GM12878 (cell line): ENCODE results near the gene TMEM38B. TPM values are rescaled to one million over a fixed set of nuclear protein-coding genes. Genes with fewer than 3 reads are reported as not detected.

Source experiments
- ATAC-seq: fragments of 200-7000 bp; cut with Tn5 transposase; 3 replicates; pipeline ENCODE4 v1.9.1; 2020; ENCODE audit warnings: mild to moderate bottlenecking, moderate library complexity
- BruUV-seq: library from RNA; stranded (reverse); fragments of 400-500 nt; replicated peaks from 2 replicates; lab custom pipeline; 2021; lab: Mats Ljungman, UMichigan
- CTCF ChIA-PET: fragments of 300-600 bp; sonication (Branson Sonifier 250); formaldehyde crosslinking; extraction: SDS; loops from one replicate; lab custom pipeline; 2021; ENCODE audit warnings: inconsistent platforms; lab: Yijun Ruan, JAX
- POLR2A ChIA-PET: fragments of 350-600 bp; formaldehyde crosslinking; extraction: SDS; loops from one replicate; lab custom pipeline; 2021; ENCODE audit warnings: inconsistent platforms; lab: Charles Lee
- RAD21 ChIA-PET: fragments of 300-600 bp; sonication (Branson Sonifier 250); formaldehyde crosslinking; loops from one replicate; lab custom pipeline; 2023; ENCODE audit warnings: antibody characterized with exemption; ENCODE audit not compliant: unreplicated experiment; lab: Charles Lee
- SMC1A ChIA-PET: fragments of 300-600 bp; sonication (Branson Sonifier 250); formaldehyde crosslinking; loops from one replicate; lab custom pipeline; 2023; ENCODE audit not compliant: unreplicated experiment, uncharacterized antibody; lab: Charles Lee
- DNase-seq: peaks from one replicate; pipeline ENCODE4 v3.0.0-alpha.2; 2011; ENCODE audit warnings: low read depth, low spot score
- FAIRE-seq: peaks from 3 replicates; lab custom pipeline; 2011; peaks lifted over from hg19 to GRCh38; lab: Jason Lieb, UNC
- H2AFZ ChIP-seq: 2 replicates; pipeline ENCODE4 v1.6.0; 2011; ENCODE audit warnings: low read depth, low read length, control low read depth; ENCODE audit not compliant: control insufficient read depth
- H3K27ac ChIP-seq: 2 replicates; pipeline ENCODE4 v1.5.1; 2011; ENCODE audit warnings: control low read depth; ENCODE audit not compliant: control insufficient read depth, insufficient read depth
- H3K27me3 ChIP-seq, 2 experiments: replicated peaks in 1 of 2; 2 replicates each; pipeline versions ENCODE4 v1.6.0 to v1.6.1; 2011; ENCODE audit warnings: low read length in 1 of 2; ENCODE audit not compliant: control insufficient read depth in 2 of 2, insufficient read depth in 2 of 2
- H3K36me3 ChIP-seq, 2 experiments: 2 replicates each; pipeline ENCODE4 v1.5.1; 2011; ENCODE audit warnings: low read length in 1 of 2; ENCODE audit not compliant: control insufficient read depth in 2 of 2, insufficient read depth in 2 of 2
- H3K4me1 ChIP-seq: 2 replicates; pipeline ENCODE4 v1.6.1; 2011; ENCODE audit warnings: mild to moderate bottlenecking, low read length, moderate library complexity, mixed read lengths; ENCODE audit not compliant: control insufficient read depth, insufficient read depth
- H3K4me2 ChIP-seq: 2 replicates; pipeline ENCODE4 v1.6.0; 2011; ENCODE audit warnings: control low read depth; ENCODE audit not compliant: control insufficient read depth, insufficient read depth
- H3K4me3 ChIP-seq: fragments of 200-600 bp; sonication (generic); 2 replicates; pipeline ENCODE4 v1.5.1; 2016
- H3K79me2 ChIP-seq: 2 replicates; pipeline ENCODE4 v1.6.0; 2011; ENCODE audit warnings: low read length; ENCODE audit not compliant: control insufficient read depth, insufficient read depth
- H3K9ac ChIP-seq: 2 replicates; pipeline ENCODE4 v1.8.0; 2011; ENCODE audit warnings: low read length, control low read depth, mixed read lengths; ENCODE audit not compliant: control insufficient read depth, insufficient read depth
- H3K9me3 ChIP-seq: replicated peaks from 3 replicates; pipeline ENCODE4 v1.5.1; 2011; ENCODE audit warnings: mild to moderate bottlenecking, low read length; ENCODE audit not compliant: control insufficient read depth, insufficient read depth
- H4K20me1 ChIP-seq: 2 replicates; pipeline ENCODE4 v1.6.0; 2011; ENCODE audit not compliant: control insufficient read depth, insufficient read depth
- CREM ChIP-seq: IDR thresholded peaks from 2 replicates; pipeline ENCODE4 v1.6.1; 2014; ENCODE audit warnings: antibody characterized with exemption, low read depth
- EP300 ChIP-seq, 2 experiments: fragments of 150-350 bp in 1 of 2; IDR thresholded peaks; 2 replicates each; pipeline ENCODE4 v1.6.1; 2011 to 2012; ENCODE audit warnings: low read depth in 2 of 2, low read length in 2 of 2, borderline replicate concordance in 1 of 2, improper control_type of control experiment in 1 of 2, inconsistent platforms in 1 of 2; ENCODE audit not compliant: control insufficient read depth in 1 of 2
- ESRRA ChIP-seq: IDR thresholded peaks from 2 replicates; pipeline ENCODE4 v1.6.1; 2012; ENCODE audit warnings: mild to moderate bottlenecking, low read length, improper control_type of control experiment
- EZH2 ChIP-seq: IDR thresholded peaks from 2 replicates; pipeline ENCODE4 v1.6.1; 2012; ENCODE audit warnings: low read depth, mild to moderate bottlenecking, control low read depth, inconsistent platforms, low read length, borderline replicate concordance; ENCODE audit not compliant: control insufficient read depth
- IKZF2 ChIP-seq, 2 experiments: fragments of 450-650 bp; IDR thresholded peaks; 2 replicates each; pipeline ENCODE4 v1.6.1; 2017; ENCODE audit warnings: mild to moderate bottlenecking in 2 of 2, moderate library complexity in 2 of 2
- IRF3 ChIP-seq: fragments of 450-650 bp; IDR thresholded peaks from 2 replicates; pipeline ENCODE4 v1.6.1; 2014; ENCODE audit warnings: mild to moderate bottlenecking
- KAT2A ChIP-seq: conservative IDR thresholded peaks from 2 replicates; pipeline ENCODE4 v1.6.1; 2011; ENCODE audit warnings: low read depth, low read length; ENCODE audit not compliant: control insufficient read depth
- MEF2B ChIP-seq: fragments of 450-650 bp; IDR thresholded peaks from 2 replicates; pipeline ENCODE4 v1.6.1; 2018; ENCODE audit warnings: mild to moderate bottlenecking, moderate library complexity; ENCODE audit not compliant: partially characterized antibody, poor library complexity, severe bottlenecking
- SIN3A ChIP-seq: IDR thresholded peaks from 2 replicates; pipeline ENCODE4 v1.6.1; 2012; ENCODE audit warnings: low read depth, low read length, improper control_type of control experiment
- USF1 ChIP-seq: IDR thresholded peaks from 2 replicates; pipeline ENCODE4 v1.6.1; 2011; ENCODE audit warnings: borderline replicate concordance, low read depth, mild to moderate bottlenecking, moderate library complexity, mixed read lengths, low read length; ENCODE audit not compliant: insufficient read depth; ENCODE audit errors: extremely low read length
- YBX1 ChIP-seq: fragments of 450-650 bp; IDR thresholded peaks from 2 replicates; pipeline ENCODE4 v1.6.1; 2016; ENCODE audit warnings: antibody characterized with exemption
- ZZZ3 ChIP-seq: IDR thresholded peaks from 2 replicates; pipeline ENCODE4 v1.6.1; 2011; ENCODE audit warnings: low read depth; ENCODE audit not compliant: control insufficient read depth, insufficient read length
- WGBS: methylation state at CpG from one replicate; pipeline ENCODE4 v1.1.6; 2016; ENCODE audit warnings: low lambda C conversion rate; ENCODE audit not compliant: insufficient replicate concordance, insufficient coverage; ENCODE audit errors: missing lambda C conversion rate; 5-methylcytosine and 5-hydroxymethylcytosine counted together
- in situ Hi-C: fragments of 300-500 bp; cut with MboI; formaldehyde crosslinking; loops from 9 replicates; pipeline ENCODE4 v1.14.3; 2018; ENCODE audit warnings: mixed read lengths
- intact Hi-C: fragments of 100-400 bp; cut with micrococcal nuclease; formaldehyde crosslinking; loops from one replicate; pipeline ENCODE4 v1.14.2; 2022; ENCODE audit not compliant: unreplicated experiment
- polyA plus RNA-seq, 11 experiments: library from polyadenylated mRNA; depleted of rRNA in 4 of 11; unstranded in 6 of 11; stranded (reverse) in 5 of 11; fragments of >200 nt; fragmentation: Nextera tagmentation in 4 of 11; fragmentation: Illumina TruSeq in 1 of 11; extraction: Ambion mirVana in 4 of 11; extraction: Trizol in 1 of 11; gene quantifications; 1 replicate in 1 of 11; 2 replicates in 10 of 11; pipeline versions ENCODE4 v1.2.1 to v1.2.3, GENCODE V29; 2011 to 2016; ENCODE audit warnings: inconsistent platforms in 2 of 11, missing spikeins in 2 of 11, low read depth in 1 of 11
- total RNA-seq, 4 experiments: library from RNA; depleted of rRNA in 3 of 4; stranded (reverse); fragments of >200 nt in 3 of 4; fragmentation: Illumina TruSeq in 1 of 4; extraction: Trizol in 1 of 4; gene quantifications; 2 replicates each; pipeline versions ENCODE4 v1.2.1 to v1.2.3, GENCODE V29; 2013 to 2021
- TF ChIP-seq, protein P1 (sequence below): fragments of 450-650 bp; formaldehyde crosslinking; IDR thresholded peaks from 2 replicates; pipeline ENCODE4 v1.5.0; 2022; ENCODE audit warnings: mild to moderate bottlenecking, missing genetic modification characterization

TMEM38B gene
- total and polyA plus RNA-seq, 10 of the 15 experiments (the other 5 are each of a cell fraction or from before 2014, with no cell fraction given): 8.4 to 22.5 (median 12.7) TPM

DNA sequence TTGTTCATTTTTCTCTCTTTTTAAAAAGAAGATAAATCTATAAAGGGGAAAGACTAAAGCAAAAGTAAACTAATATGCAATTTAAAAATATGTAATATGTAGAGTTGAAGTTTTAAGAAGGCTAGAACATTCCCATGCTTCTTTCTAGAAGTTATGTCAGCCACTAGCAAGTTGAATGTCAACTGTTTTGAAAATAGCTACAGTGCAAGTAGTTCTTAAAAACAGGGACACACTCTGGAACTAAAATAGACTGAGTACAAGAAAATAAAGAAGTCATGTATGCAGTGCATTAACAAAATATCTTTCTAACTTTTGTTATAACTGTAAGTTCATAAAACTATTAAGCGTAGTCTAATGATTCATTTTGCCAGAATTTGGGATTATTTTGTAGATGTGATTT is 7.9 kb downstream of the TMEM38B start:
- intact Hi-C loops (no loop called here), in situ Hi-C loops (no loop called here)
- no peak overlapping the region for H3K4me2 ChIP-seq
- no TSS peak for BruUV-seq
- FAIRE-seq: no peak
- no peak for ATAC-seq
- 100% methylated on average over 1 of the region's 1 CpG for WGBS
- no peaks in the 10 kb centered on the region for H3K27me3 ChIP-seq
- no peak overlapping the region for H3K27ac ChIP-seq
- H2AFZ ChIP-seq: no peak overlapping the region
- RAD21 ChIA-PET: interaction anchor here (0.6 kb wide), 1 partner anchor 113 kb away, joined by 4 read pairs; no protein-coding TSS in a partner anchor
- no peaks in the 10 kb centered on the region for H3K9me3 ChIP-seq
- H3K9ac ChIP-seq: no peak overlapping the region
- no peaks in the 10 kb centered on the region for H3K36me3 ChIP-seq
- peaks cover 3% of the 10 kb centered on the region; the same call in 1 of the 2 replicates for H3K79me2 ChIP-seq
- CTCF ChIA-PET: interaction anchor here (1.2 to 1.6 kb wide), 2 partner anchors 9 to 64 kb away, joined by 4 to 9 read pairs; no protein-coding TSS in a partner anchor
- H3K4me1 ChIP-seq: no peaks in the 10 kb centered on the region
- TF ChIP-seq, protein P1, sequence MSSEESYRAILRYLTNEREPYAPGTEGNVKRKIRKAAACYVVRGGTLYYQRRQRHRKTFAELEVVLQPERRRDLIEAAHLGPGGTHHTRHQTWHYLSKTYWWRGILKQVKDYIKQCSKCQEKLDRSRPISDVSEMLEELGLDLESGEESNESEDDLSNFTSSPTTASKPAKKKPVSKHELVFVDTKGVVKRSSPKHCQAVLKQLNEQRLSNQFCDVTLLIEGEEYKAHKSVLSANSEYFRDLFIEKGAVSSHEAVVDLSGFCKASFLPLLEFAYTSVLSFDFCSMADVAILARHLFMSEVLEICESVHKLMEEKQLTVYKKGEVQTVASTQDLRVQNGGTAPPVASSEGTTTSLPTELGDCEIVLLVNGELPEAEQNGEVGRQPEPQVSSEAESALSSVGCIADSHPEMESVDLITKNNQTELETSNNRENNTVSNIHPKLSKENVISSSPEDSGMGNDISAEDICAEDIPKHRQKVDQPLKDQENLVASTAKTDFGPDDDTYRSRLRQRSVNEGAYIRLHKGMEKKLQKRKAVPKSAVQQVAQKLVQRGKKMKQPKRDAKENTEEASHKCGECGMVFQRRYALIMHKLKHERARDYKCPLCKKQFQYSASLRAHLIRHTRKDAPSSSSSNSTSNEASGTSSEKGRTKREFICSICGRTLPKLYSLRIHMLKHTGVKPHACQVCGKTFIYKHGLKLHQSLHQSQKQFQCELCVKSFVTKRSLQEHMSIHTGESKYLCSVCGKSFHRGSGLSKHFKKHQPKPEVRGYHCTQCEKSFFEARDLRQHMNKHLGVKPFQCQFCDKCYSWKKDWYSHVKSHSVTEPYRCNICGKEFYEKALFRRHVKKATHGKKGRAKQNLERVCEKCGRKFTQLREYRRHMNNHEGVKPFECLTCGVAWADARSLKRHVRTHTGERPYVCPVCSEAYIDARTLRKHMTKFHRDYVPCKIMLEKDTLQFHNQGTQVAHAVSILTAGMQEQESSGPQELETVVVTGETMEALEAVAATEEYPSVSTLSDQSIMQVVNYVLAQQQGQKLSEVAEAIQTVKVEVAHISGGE: no peak
- TF ChIP-seq YBX1 (no peak), USF1 (no peak), KAT2A (no peak), ESRRA (no peak), IKZF2 (IDR thresholded peaks at IDR 0.05) (no peak), SIN3A (no peak), ZZZ3 (no peak), MEF2B (no peak), CREM (no peak), IRF3 (no peak), EZH2 (no peak), EP300 (IDR thresholded peaks at IDR 0.05; ENCODE audit: borderline replicate concordance in 1 of 2, control insufficient read depth in 1 of 2, low read depth in 2 of 2, low read length in 2 of 2) (no peak)
- no peaks in the 10 kb centered on the region for H4K20me1 ChIP-seq
- DNase-seq: no peak
- SMC1A ChIA-PET: interaction anchor here (1.4 kb wide), 1 partner anchor 88 kb away, joined by 3 read pairs; no protein-coding TSS in a partner anchor
- POLR2A ChIA-PET: interaction anchor here (0.6 kb wide), 1 partner anchor 405 kb away, joined by 3 read pairs; no protein-coding TSS in a partner anchor
- no peak overlapping the region for H3K4me3 ChIP-seq
